ENCODE data around the gene RACGAP1.

The RACGAP1 gene, protein sequence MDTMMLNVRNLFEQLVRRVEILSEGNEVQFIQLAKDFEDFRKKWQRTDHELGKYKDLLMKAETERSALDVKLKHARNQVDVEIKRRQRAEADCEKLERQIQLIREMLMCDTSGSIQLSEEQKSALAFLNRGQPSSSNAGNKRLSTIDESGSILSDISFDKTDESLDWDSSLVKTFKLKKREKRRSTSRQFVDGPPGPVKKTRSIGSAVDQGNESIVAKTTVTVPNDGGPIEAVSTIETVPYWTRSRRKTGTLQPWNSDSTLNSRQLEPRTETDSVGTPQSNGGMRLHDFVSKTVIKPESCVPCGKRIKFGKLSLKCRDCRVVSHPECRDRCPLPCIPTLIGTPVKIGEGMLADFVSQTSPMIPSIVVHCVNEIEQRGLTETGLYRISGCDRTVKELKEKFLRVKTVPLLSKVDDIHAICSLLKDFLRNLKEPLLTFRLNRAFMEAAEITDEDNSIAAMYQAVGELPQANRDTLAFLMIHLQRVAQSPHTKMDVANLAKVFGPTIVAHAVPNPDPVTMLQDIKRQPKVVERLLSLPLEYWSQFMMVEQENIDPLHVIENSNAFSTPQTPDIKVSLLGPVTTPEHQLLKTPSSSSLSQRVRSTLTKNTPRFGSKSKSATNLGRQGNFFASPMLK

GRCh38 chr12:50025187-50026059 lies at the start of gene RACGAP1:
TSS of gene RACGAP1 (minus strand) at chr12:50025494. CDS start at chr12:50016715, 8,779 bp downstream.
- peak; percentile 100 for DNase-seq

DNA sequence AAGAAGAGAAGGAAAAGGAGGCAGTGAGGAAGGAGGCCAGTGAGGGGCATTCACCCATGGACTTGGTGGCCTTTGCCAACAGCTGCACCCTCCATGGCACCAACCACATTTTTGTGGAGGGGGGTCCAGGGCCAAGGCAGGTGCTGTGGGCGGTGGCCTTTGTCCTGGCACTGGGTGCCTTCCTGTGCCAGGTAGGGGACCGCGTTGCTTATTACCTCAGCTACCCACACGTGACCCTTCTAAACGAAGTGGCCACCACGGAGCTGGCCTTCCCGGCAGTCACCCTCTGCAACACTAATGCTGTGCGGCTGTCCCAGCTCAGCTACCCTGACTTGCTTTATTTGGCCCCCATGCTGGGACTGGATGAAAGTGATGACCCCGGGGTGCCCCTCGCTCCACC lies 48.4 kb upstream of the RACGAP1 start:
- no peak for DNase-seq

DNA sequence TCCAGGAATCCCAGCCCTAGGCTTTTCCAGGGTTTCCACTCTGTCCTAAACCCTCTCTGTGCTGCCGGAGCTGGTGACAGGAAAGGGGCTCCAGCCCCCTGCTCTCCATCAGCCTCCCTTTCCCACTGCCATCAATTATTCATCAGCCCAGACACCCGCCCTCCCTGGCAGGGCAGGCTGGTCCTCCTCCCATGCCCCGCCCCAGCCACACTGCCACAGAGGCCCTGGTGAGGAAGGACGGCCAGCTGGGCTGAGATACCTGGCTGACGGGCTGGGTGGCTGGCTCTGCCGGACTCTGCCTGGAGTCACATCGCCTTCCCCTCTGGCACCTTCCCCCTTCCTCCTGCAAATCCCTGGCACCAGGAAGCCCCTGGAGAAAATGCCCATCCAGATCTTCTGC lies 47.9 kb upstream of the RACGAP1 start:
- no peak for DNase-seq

- no peak for DNase-seq
These were observed 47.1 kb upstream of the RACGAP1 start for GRCh38 chr12:50072198-50072907.

GRCh38 chr12:50070314-50071060 lies 45.2 kb upstream of the RACGAP1 start:
- DNase-seq: peak; percentile 73

DNA sequence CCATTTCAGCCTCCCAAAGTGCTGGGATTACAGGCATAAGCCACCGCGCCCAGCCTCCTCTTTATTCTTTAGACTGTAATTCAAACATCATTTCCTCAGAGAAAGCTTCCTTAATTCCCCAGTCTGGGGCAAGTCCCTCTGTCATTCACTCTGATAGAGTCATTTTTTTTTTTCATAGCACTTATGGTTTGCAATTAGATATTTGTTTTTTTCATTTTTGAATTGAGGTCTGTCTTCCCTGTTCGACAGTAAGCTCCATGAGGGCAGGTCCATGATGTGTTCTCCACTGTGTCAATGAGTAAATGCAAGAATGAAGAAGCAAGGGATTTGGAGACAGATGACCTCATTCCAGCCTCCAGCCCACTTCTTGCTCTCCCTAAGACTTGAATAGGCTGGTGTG lies 44.2 kb upstream of the RACGAP1 start:
- no peak for DNase-seq

DNA sequence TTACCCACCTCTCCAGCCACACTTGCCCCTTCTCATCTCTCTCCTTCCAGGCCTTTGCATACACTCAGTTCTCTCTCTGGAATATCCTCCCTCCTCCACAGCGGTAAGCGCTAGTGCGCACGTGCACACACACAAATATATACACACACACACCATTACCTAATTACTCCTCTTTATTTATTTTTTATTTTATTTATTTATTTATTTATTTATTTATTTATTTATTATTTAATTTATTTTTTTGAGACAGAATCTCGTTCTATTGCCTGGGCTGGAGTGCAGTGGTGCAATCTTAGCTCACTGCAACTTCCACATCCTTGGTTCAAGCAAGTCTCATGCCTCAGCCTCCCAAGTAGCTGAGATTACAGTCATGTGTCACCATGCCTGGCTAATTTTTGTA lies 43.8 kb upstream of the RACGAP1 start:
- no peak for DNase-seq

GRCh38 chr12:50066402-50066801 lies 41.1 kb upstream of the RACGAP1 start:
- no peak for DNase-seq

DNA sequence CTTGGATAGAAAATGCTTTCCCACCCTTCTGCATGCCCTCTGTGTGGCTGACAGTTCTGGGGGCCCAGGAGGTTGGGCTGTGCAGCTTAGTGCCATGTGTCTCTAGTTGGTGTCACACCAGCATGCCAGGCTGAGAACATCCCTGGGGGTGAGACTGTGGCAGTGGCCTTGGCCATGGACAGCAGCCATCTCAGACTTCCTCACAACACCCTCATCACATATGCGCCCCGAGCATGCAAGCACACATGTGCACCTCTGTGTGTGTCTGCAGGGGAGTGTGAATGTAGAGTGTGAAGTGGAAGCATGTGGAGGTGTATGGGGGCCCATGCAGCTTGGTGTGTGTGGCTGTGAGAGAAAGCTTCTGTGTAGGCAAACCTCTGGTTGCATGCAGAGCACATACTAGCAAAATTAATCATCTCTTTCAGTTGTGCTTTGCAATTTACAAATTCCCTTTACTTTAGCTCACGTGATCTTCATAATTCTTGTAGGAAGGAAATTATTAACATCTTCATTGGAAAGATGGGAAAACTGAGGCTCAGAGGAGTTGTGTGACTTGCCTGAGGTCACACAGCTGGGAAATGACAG lies 40.5 kb upstream of the RACGAP1 start:
- no peak for DNase-seq

DNA sequence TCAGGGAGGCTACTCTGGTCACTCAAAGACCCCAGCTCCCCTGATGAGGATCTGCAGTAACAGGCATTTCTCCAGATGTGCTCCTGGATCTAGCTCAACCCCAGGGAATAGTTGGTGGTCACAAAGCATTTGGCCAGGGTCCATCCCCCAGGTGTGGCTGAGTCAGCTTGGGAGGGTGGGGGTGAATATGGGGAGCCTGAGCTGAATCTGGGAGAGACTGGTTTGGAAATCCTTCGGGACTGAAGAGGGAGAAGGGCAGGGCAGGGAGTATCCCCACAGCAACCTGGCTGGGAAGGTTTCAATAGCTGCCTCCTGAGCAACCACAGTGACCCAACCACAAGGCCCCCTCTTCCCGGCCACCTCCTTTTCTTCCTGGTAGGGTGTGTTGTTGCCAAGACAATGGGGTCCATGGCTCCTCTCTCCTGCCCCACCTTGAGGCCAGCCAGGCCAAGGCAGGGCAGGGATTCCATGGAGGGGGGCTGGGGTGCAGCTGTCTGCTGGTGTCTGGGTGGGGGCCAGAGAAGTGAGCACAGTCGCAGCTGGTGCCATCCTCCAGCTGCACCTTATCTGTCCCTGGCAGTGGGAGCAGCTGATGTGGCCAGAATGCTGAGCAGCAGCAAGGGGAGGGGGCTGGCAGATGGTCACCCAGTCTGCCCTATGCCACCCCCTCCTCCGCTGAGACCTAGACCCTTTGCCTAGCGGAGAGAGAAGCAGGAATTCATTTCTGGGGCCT lies 37.6 kb upstream of the RACGAP1 start:
- peak; percentile 18 for DNase-seq

- DNase-seq: no peak
These were observed 36.8 kb upstream of the RACGAP1 start for GRCh38 chr12:50061946-50062686.

DNA sequence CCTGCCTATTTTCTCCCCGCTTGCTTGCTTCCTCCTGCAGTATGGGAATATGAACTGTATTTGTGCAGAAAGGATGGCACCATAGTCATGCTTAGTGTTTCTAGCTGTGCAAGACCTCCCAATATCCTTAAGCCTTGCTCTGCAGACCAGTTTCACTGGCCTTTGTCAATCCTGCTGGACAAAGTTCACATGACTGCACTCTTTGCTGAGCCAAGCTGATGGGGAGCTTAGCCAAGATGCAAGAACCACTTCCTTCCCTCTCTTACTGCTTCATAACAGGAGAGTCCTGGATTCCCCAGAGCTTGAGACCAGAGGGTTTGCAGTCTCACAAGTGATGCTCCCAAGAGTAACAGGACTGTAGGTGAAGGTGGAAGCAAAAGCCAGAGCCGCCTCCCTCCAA lies 35.9 kb upstream of the RACGAP1 start:
- no peak for DNase-seq

GRCh38 chr12:50060120-50060468 lies 34.8 kb upstream of the RACGAP1 start:
- DNase-seq: no peak

DNA sequence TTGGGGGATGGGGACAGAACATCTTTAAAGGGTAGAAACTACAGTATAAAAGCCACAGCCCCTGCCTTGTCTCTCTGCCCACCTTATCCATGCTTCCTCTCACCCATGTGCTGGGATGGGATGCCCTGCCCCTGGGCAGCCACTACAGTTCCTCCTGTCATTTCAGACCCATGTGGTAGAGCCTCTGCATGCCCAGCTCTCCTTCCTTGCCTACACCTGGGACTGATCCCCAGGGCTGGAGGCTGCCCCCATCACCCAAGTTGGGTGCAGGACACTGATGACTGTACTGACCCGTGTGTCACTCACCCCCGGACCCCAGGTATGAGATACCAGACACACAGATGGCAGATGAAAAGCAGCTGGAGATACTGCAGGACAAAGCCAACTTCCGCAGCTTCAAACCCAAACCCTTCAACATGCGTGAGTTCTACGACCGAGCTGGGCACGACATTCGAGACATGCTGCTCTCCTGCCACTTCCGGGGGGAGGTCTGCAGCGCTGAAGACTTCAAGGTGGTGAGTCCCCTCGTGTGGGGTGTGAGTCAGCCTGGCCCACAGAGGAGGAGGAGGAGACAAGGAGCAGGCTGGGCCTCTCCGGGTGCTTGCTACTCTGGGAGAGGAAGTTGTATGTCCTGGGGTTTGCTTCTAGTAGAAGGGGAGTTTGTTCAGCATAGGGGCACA lies 34.3 kb upstream of the RACGAP1 start:
- DNase-seq: no peak

- no peak for DNase-seq
These were observed 33.5 kb upstream of the RACGAP1 start for GRCh38 chr12:50058743-50059312.

GRCh38 chr12:50057896-50058670 lies 32.8 kb upstream of the RACGAP1 start:
- DNase-seq: peak; percentile 41

DNA sequence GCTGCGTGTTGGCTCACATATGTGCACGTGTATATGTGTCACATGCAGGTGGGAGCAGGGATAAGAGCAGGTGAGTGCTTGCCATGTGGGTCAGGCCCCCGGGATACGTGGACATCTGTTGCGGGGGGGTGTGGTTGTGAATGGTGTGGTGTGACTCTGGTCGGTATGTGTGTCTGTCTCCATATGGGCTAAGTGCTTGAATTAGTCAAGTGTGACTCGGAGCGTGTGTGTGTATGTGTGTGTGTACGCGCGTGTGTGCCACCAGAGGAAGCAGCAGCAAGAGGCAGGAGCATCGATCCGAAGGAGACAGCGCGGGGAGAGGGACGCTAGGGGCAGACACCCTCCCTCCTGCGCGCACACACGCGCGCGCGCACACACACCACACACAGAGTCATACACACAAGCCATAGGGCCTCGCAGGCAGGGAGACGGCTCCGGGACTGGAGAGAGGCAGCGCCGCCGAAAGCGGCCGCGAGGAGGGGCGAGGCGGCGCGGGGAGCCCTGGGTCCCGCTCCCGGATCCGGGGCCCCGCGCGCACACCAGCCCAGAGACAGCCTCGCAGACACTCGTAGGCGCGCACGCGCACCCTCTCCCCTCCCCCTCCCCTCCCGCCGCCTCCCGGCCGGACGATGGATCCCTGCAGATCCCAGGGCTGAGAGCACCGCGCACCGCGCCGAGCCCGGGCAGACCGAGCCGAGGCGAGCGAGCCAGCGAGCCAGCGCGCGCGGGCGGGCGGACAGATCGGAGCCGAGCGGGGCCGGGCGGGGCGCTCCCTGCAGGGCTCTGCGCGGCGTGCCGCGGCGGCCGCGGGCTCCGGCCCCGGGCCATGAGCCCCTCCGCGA lies 31.9 kb upstream of the RACGAP1 start, which contains the start of gene ASIC1:
ASIC1 (plus strand) TSS at position 597 of the 842 bp plus-strand sequence. CDS start 1,171 bp downstream, outside the sequence.
- DNase-seq: peak; percentile 89

DNA sequence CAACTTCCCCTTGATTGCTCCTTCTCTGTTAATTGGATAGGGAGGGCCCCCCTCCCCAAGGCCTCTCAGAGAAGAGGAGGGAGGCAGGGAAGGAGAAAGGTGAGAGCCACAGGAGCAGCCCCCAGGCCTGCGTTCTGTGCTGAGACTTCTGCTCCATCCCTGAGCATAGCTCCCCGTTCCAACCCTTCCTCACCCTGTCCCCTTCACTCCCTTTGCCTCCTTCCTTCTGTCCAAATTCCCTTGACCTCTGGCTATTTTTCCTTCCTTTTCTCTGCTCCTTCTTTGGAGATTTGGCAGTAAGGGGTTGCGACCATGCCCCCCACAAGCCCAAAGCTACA lies 31.3 kb upstream of the RACGAP1 start:
- DNase-seq: no peak

Measured in NCI-H146 (cell line).